Lower leg skin (tissue), 4 donors: ENCODE data around the gene GGA1. TPM values are rescaled to one million over a fixed set of nuclear protein-coding genes. Genes with fewer than 3 reads are reported as not detected.
A peak's percentile ranks its signal among the peaks of the same experiment; 100 is the strongest.

Experiments
- DNase-seq, 2 donors: peaks; one replicate each; pipeline ENCODE4 v3.0.0-alpha.2; 2019; ENCODE audit warnings: low spot score in 2 of 2
- H3K4me3 ChIP-seq: fragments of 200-600 bp; sonication (generic); 2 replicates; pipeline ENCODE4 v1.5.1; 2017; ENCODE audit warnings: mild to moderate bottlenecking, low read depth; ENCODE audit not compliant: poor library complexity, severe bottlenecking
- CTCF ChIP-seq, 3 donors: fragments of 450-650 bp; IDR thresholded peaks; one replicate each; pipeline ENCODE4 v1.5.1; 2016; ENCODE audit warnings: antibody characterized with exemption in 3 of 3, mild to moderate bottlenecking in 3 of 3, moderate library complexity in 2 of 3
- POLR2A ChIP-seq, 2 donors: fragments of 450-650 bp; IDR thresholded peaks; one replicate each; pipeline ENCODE4 v1.6.1; 2016 to 2017; ENCODE audit warnings: antibody characterized with exemption in 2 of 2, mild to moderate bottlenecking in 1 of 2, moderate library complexity in 1 of 2
- whole genome bisulfite sequencing, 2 donors: methylation state at CpG; one replicate each; pipeline ENCODE4 v1.1.5; 2018; 5-methylcytosine and 5-hydroxymethylcytosine counted together
- intact Hi-C: fragments of 100-400 bp; cut with DNase I; formaldehyde crosslinking; loops from one replicate; pipeline ENCODE4 v1.15.0; 2023; ENCODE audit warnings: low total_unique reads
- total RNA-seq, 4 donors: library from RNA; depleted of rRNA; stranded (reverse); fragments of >200 nt; gene quantifications; one replicate each; pipeline ENCODE4 v1.1.0, GENCODE V29; 2016

The GGA1 gene
- total RNA-seq, 4 donors from 2014 or later = 50.3 to 66.0 (median 53.6) TPM

GRCh38 chr22:37630839-37631435, 22.3 kb downstream of the GGA1 start:
- TF ChIP-seq POLR2A (IDR thresholded peaks at IDR 0.05) (no peak), CTCF (IDR thresholded peaks at IDR 0.05) (no peak)
- WGBS, 2 donors = 97 to 98% methylated on average over 9 of the region's 9 CpGs
- intact Hi-C loops = no loop called here
- H3K4me3 ChIP-seq = no peak overlapping the region
- no peak for DNase-seq

- DNase-seq = no peak
- WGBS, 2 donors = 84% methylated on average over 14 to 17 of the region's 19 CpGs
- intact Hi-C loops = no loop called here
- TF ChIP-seq CTCF (IDR thresholded peaks at IDR 0.05) (no peak), POLR2A (IDR thresholded peaks at IDR 0.05) (no peak)
- no peak overlapping the region for H3K4me3 ChIP-seq
These were observed 23.0 kb downstream of the GGA1 start for GRCh38 chr22:37631448-37632173.

GRCh38 chr22:37632174-37633088, 23.8 kb downstream of the GGA1 start:
- DNase-seq = no peak
- 77 to 81% methylated on average over 13 to 14 of the region's 14 CpGs for WGBS, 2 donors
- no peak overlapping the region for H3K4me3 ChIP-seq
- TF ChIP-seq POLR2A (IDR thresholded peaks at IDR 0.05) = no peak
- no peak for TF ChIP-seq CTCF (IDR thresholded peaks at IDR 0.05)
- intact Hi-C loops = no loop called here

- H3K4me3 ChIP-seq = no peak overlapping the region
- intact Hi-C loops = no loop called here
- WGBS, 2 donors = 48 to 49% methylated on average over 7 to 9 of the region's 11 CpGs
- TF ChIP-seq CTCF (IDR thresholded peaks at IDR 0.05) (no peak), POLR2A (IDR thresholded peaks at IDR 0.05) (no peak)
- no peak for DNase-seq
These were observed 24.5 kb downstream of the GGA1 start for GRCh38 chr22:37633089-37633624.

- H3K4me3 ChIP-seq = no peak overlapping the region
- WGBS, 2 donors = 23 to 29% methylated on average over 15 to 24 of the region's 24 CpGs
- intact Hi-C loops = no loop called here
- TF ChIP-seq CTCF (IDR thresholded peaks at IDR 0.05) = no peak
- TF ChIP-seq POLR2A (IDR thresholded peaks at IDR 0.05) = no peak
- DNase-seq = peak; percentile 69 to 96
These were observed 25.2 kb downstream of the GGA1 start for GRCh38 chr22:37633625-37634416.
